Cerebellar cortex (tissue), 1 donor: ENCODE data around the gene KBTBD4.

Experiments used
- DNase-seq: peaks from one replicate; pipeline ENCODE4 v3.0.0-alpha.2; 2015; ENCODE audit warnings: low spot score

KBTBD4 gene

GRCh38 chr11:47578524-47579494, at the start of gene KBTBD4, which contains the start of gene NDUFS3:
Gene KBTBD4, minus strand, starts transcription at chr11:47578970. Its CDS starts 19 bp downstream, at chr11:47578951.
Gene NDUFS3, plus strand, starts transcription at chr11:47579074. Its CDS starts 18 bp downstream, at chr11:47579092.
- DNase-seq = peak; percentile 93

GRCh38 chr11:47628026-47628425, 49.3 kb upstream of the KBTBD4 start:
- no peak for DNase-seq

GRCh38 chr11:47626234-47626633, 47.5 kb upstream of the KBTBD4 start:
- DNase-seq = no peak

- DNase-seq = no peak
Measured at GRCh38 chr11:47620836-47621378, 42.1 kb upstream of the KBTBD4 start.

GRCh38 chr11:47617417-47617809, 38.6 kb upstream of the KBTBD4 start:
- no peak for DNase-seq

- peak; percentile 88 for DNase-seq
Measured at GRCh38 chr11:47616726-47617416, 38.1 kb upstream of the KBTBD4 start.

- no peak for DNase-seq
Measured at GRCh38 chr11:47615249-47615648, 36.5 kb upstream of the KBTBD4 start.

GRCh38 chr11:47611348-47611794, 32.6 kb upstream of the KBTBD4 start:
- DNase-seq = no peak

- DNase-seq = no peak
Measured at GRCh38 chr11:47609675-47610074, 30.9 kb upstream of the KBTBD4 start.

GRCh38 chr11:47607380-47607779, 28.6 kb upstream of the KBTBD4 start:
- DNase-seq = peak; percentile 50

GRCh38 chr11:47606731-47607130, 28.0 kb upstream of the KBTBD4 start:
- no peak for DNase-seq

- no peak for DNase-seq
Measured at GRCh38 chr11:47605921-47606320, 27.2 kb upstream of the KBTBD4 start.

- DNase-seq = no peak
Measured at GRCh38 chr11:47603295-47603694, 24.5 kb upstream of the KBTBD4 start.

GRCh38 chr11:47599902-47600301, 21.1 kb upstream of the KBTBD4 start:
- DNase-seq = no peak

GRCh38 chr11:47595967-47596366, 17.2 kb upstream of the KBTBD4 start:
- no peak for DNase-seq

- no peak for DNase-seq
Measured at GRCh38 chr11:47595029-47595428, 16.3 kb upstream of the KBTBD4 start.

GRCh38 chr11:47593934-47594855, 15.4 kb upstream of the KBTBD4 start, which contains the start of gene C1QTNF4:
Gene C1QTNF4, minus strand, starts transcription at chr11:47594411. Its CDS starts 3,601 bp downstream, at chr11:47590810.
- DNase-seq = peak; percentile 38

- DNase-seq = peak; percentile 42
Measured at GRCh38 chr11:47593492-47593933, 14.7 kb upstream of the KBTBD4 start.

GRCh38 chr11:47592970-47593369, 14.2 kb upstream of the KBTBD4 start:
- DNase-seq = no peak

GRCh38 chr11:47592251-47592650, 13.5 kb upstream of the KBTBD4 start:
- DNase-seq = no peak

- no peak for DNase-seq
Measured at GRCh38 chr11:47591764-47592163, 13.0 kb upstream of the KBTBD4 start.
